ENCODE data around the gene COL11A1.

DNA sequence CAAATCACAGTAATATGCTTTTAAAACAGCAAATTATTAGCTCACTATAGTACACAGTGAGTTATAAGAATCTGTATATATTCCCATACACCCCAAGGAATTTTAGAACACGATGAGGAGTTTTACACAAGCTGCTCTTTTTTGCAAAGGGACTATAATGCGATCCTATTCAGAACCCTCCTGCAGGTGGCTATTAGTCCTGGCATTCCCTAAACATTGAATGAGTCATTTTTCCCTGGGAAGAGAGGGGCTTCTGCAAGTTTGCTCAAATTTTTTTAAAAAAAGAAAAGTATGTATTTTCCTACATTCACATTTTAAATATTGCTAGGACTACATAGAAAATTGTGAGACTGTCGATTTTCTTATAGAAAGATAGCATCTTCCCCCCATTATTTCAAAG is 106.3 kb downstream of the COL11A1 start:
- TF ChIP-seq EP300 (IDR thresholded peaks at IDR 0.05; ENCODE audit: low read depth) = no peak
- no peak for TF ChIP-seq POLR2AphosphoS5 (IDR thresholded peaks at IDR 0.05)
- TF ChIP-seq POLR2A (IDR thresholded peaks at IDR 0.05) = no peak

All from transverse colon (tissue), 3 donors.